Activated naive CD8-positive, alpha-beta T cell (primary cell): ENCODE measurements around the gene EPS8L2.

Experiments used
- H3K27ac Mint-ChIP-seq: one replicate; pipeline ENCODE4 v1.8.0; 2021; ENCODE audit warnings: mixed read lengths
- H3K27me3 Mint-ChIP-seq: one replicate; pipeline ENCODE4 v1.8.0; 2021; ENCODE audit warnings: mixed read lengths
- H3K36me3 Mint-ChIP-seq: one replicate; pipeline ENCODE4 v1.8.0; 2021; ENCODE audit warnings: mixed read lengths
- H3K4me1 Mint-ChIP-seq: one replicate; pipeline ENCODE4 v1.8.0; 2021; ENCODE audit warnings: low read depth, mixed read lengths
- H3K4me3 Mint-ChIP-seq: one replicate; pipeline ENCODE4 v1.8.0; 2021; ENCODE audit warnings: mild to moderate bottlenecking, mixed read lengths
- H3K9me3 Mint-ChIP-seq: one replicate; pipeline ENCODE4 v1.8.0; 2021; ENCODE audit warnings: low read depth, mixed read lengths

The EPS8L2 gene

GRCh38 chr11:706439-706956 lies 467 bp downstream of the EPS8L2 start:
- Mint-ChIP-seq H3K27me3 (peaks cover 3% of the 10 kb centered on the region), H3K27ac (no peak overlapping the region), H3K9me3 (no peaks in the 10 kb centered on the region), H3K4me3 (no peak overlapping the region), H3K4me1 (peaks cover 5% of the 10 kb centered on the region), H3K36me3 (no peaks in the 10 kb centered on the region)

- Mint-ChIP-seq H3K4me1 (peaks cover 5% of the 10 kb centered on the region), H3K4me3 (no peak overlapping the region), H3K27ac (no peak overlapping the region), H3K9me3 (no peaks in the 10 kb centered on the region), H3K36me3 (no peaks in the 10 kb centered on the region), H3K27me3 (peaks cover 3% of the 10 kb centered on the region)
Observed at GRCh38 chr11:706957-707816, 1.2 kb downstream of the EPS8L2 start.

- H3K27ac Mint-ChIP-seq = no peak overlapping the region
- H3K4me1 Mint-ChIP-seq = peaks cover 5% of the 10 kb centered on the region
- H3K36me3 Mint-ChIP-seq = no peaks in the 10 kb centered on the region
- no peaks in the 10 kb centered on the region for H3K9me3 Mint-ChIP-seq
- H3K27me3 Mint-ChIP-seq = peaks cover 3% of the 10 kb centered on the region
- no peak overlapping the region for H3K4me3 Mint-ChIP-seq
Observed at GRCh38 chr11:707817-708420, 1.9 kb downstream of the EPS8L2 start.

GRCh38 chr11:708511-708910 lies 2.5 kb downstream of the EPS8L2 start:
- no peaks in the 10 kb centered on the region for H3K9me3 Mint-ChIP-seq
- H3K27me3 Mint-ChIP-seq = peaks cover 3% of the 10 kb centered on the region
- H3K27ac Mint-ChIP-seq = no peak overlapping the region
- H3K4me1 Mint-ChIP-seq = peaks cover 5% of the 10 kb centered on the region
- no peaks in the 10 kb centered on the region for H3K36me3 Mint-ChIP-seq
- H3K4me3 Mint-ChIP-seq = no peak overlapping the region

- Mint-ChIP-seq H3K4me3 (no peak overlapping the region), H3K9me3 (no peaks in the 10 kb centered on the region), H3K4me1 (peaks cover 3% of the 10 kb centered on the region), H3K27ac (no peak overlapping the region), H3K36me3 (no peaks in the 10 kb centered on the region), H3K27me3 (peaks cover 3% of the 10 kb centered on the region)
Observed at GRCh38 chr11:709109-709997, 3.3 kb downstream of the EPS8L2 start.

GRCh38 chr11:714436-714835 lies 8.4 kb downstream of the EPS8L2 start:
- no peak overlapping the region for H3K4me3 Mint-ChIP-seq
- no peaks in the 10 kb centered on the region for H3K9me3 Mint-ChIP-seq

GRCh38 chr11:719214-720016 lies 13.4 kb downstream of the EPS8L2 start:
- H3K9me3 Mint-ChIP-seq = no peaks in the 10 kb centered on the region
- H3K27me3 Mint-ChIP-seq = peaks cover 8% of the 10 kb centered on the region

More at GRCh38 chr11:714436-714835, 8.4 kb downstream of the EPS8L2 start:
- no peaks in the 10 kb centered on the region for H3K36me3 Mint-ChIP-seq
- H3K4me1 Mint-ChIP-seq = no peaks in the 10 kb centered on the region
- H3K27ac Mint-ChIP-seq = no peak overlapping the region
- H3K27me3 Mint-ChIP-seq = peaks cover 7% of the 10 kb centered on the region

GRCh38 chr11:720017-720641 lies 14.1 kb downstream of the EPS8L2 start:
- peaks cover 9% of the 10 kb centered on the region for H3K4me1 Mint-ChIP-seq
- H3K4me3 Mint-ChIP-seq = peak overlapping the region; percentile 57
- H3K9me3 Mint-ChIP-seq = no peaks in the 10 kb centered on the region
- H3K36me3 Mint-ChIP-seq = no peaks in the 10 kb centered on the region
- H3K27me3 Mint-ChIP-seq = peaks cover 7% of the 10 kb centered on the region
- no peak overlapping the region for H3K27ac Mint-ChIP-seq

More at GRCh38 chr11:719214-720016, 13.4 kb downstream of the EPS8L2 start:
- Mint-ChIP-seq H3K27ac (no peak overlapping the region), H3K4me3 (peak overlapping the region; percentile 65), H3K4me1 (peaks cover 9% of the 10 kb centered on the region), H3K36me3 (no peaks in the 10 kb centered on the region)

GRCh38 chr11:720642-721246 lies 14.7 kb downstream of the EPS8L2 start:
- H3K4me3 Mint-ChIP-seq = no peak overlapping the region
- peaks cover 11% of the 10 kb centered on the region for H3K4me1 Mint-ChIP-seq
- H3K36me3 Mint-ChIP-seq = no peaks in the 10 kb centered on the region
- H3K27ac Mint-ChIP-seq = no peak overlapping the region
- H3K27me3 Mint-ChIP-seq = peaks cover 7% of the 10 kb centered on the region
- H3K9me3 Mint-ChIP-seq = no peaks in the 10 kb centered on the region

GRCh38 chr11:721247-721740 lies 15.3 kb downstream of the EPS8L2 start:
- peaks cover 11% of the 10 kb centered on the region for H3K4me1 Mint-ChIP-seq
- peak overlapping the region; percentile 57 for H3K4me3 Mint-ChIP-seq
- no peaks in the 10 kb centered on the region for H3K36me3 Mint-ChIP-seq
- no peaks in the 10 kb centered on the region for H3K9me3 Mint-ChIP-seq
- H3K27ac Mint-ChIP-seq = no peak overlapping the region
- peaks cover 7% of the 10 kb centered on the region for H3K27me3 Mint-ChIP-seq

GRCh38 chr11:721741-722345 lies 15.8 kb downstream of the EPS8L2 start:
- Mint-ChIP-seq H3K27me3 (peaks cover 7% of the 10 kb centered on the region), H3K4me3 (peak overlapping the region; percentile 57), H3K9me3 (no peaks in the 10 kb centered on the region), H3K27ac (no peak overlapping the region), H3K4me1 (peaks cover 14% of the 10 kb centered on the region), H3K36me3 (no peaks in the 10 kb centered on the region)

- Mint-ChIP-seq H3K36me3 (no peaks in the 10 kb centered on the region), H3K4me1 (peaks cover 15% of the 10 kb centered on the region), H3K27ac (no peak overlapping the region), H3K4me3 (no peak overlapping the region), H3K27me3 (peaks cover 7% of the 10 kb centered on the region), H3K9me3 (no peaks in the 10 kb centered on the region)
Observed at GRCh38 chr11:722346-722811, 16.3 kb downstream of the EPS8L2 start.
